ENCODE measurements around the gene AVP. TPM values are rescaled to one million over a fixed set of nuclear protein-coding genes. Genes with fewer than 3 reads are reported as not detected.

AVP gene
- total RNA-seq, 1 experiment from 2014 or later: not detected

- intact Hi-C loops (cut with micrococcal nuclease; ENCODE audit: unreplicated experiment): no loop called here
- CTCF ChIA-PET: interaction anchor here (0.7 kb wide), 1 partner anchor 55 kb away, joined by 6 read pairs; no protein-coding TSS in a partner anchor
- Mint-ChIP-seq H3K27me3 (ENCODE audit: unreplicated experiment) (no peaks in the 10 kb centered on the region), H3K36me3 (ENCODE audit: insufficient read depth, unreplicated experiment) (peaks cover 4% of the 10 kb centered on the region), H3K27ac (ENCODE audit: unreplicated experiment) (no peak overlapping the region), H3K4me1 (ENCODE audit: low read depth, unreplicated experiment) (no peaks in the 10 kb centered on the region), H3K4me3 (ENCODE audit: low read depth, unreplicated experiment) (no peak overlapping the region), H3K9me3 (ENCODE audit: low read depth, unreplicated experiment) (no peaks in the 10 kb centered on the region)
- no peak for TF ChIP-seq CTCF (IDR thresholded peaks at IDR 0.05; ENCODE audit: unreplicated experiment)
- BruUV-seq (replicated peaks): no TSS peak
- DNase-seq: no peak
These were observed 25.1 kb upstream of the AVP start for GRCh38 chr20:3109350-3110302.

GRCh38 chr20:3107464-3108025 lies 23.0 kb upstream of the AVP start:
- Mint-ChIP-seq H3K4me3 (ENCODE audit: low read depth, unreplicated experiment) (no peak overlapping the region), H3K27me3 (ENCODE audit: unreplicated experiment) (no peaks in the 10 kb centered on the region), H3K27ac (ENCODE audit: unreplicated experiment) (no peak overlapping the region), H3K36me3 (ENCODE audit: insufficient read depth, unreplicated experiment) (peaks cover 4% of the 10 kb centered on the region), H3K4me1 (ENCODE audit: low read depth, unreplicated experiment) (no peaks in the 10 kb centered on the region), H3K9me3 (ENCODE audit: low read depth, unreplicated experiment) (no peaks in the 10 kb centered on the region)
- BruUV-seq (replicated peaks): no TSS peak
- no peak for TF ChIP-seq CTCF (IDR thresholded peaks at IDR 0.05; ENCODE audit: unreplicated experiment)
- DNase-seq: no peak
- intact Hi-C loops (cut with micrococcal nuclease; ENCODE audit: unreplicated experiment): no loop called here
- CTCF ChIA-PET: no interaction called here

GRCh38 chr20:3106658-3107463 lies 22.3 kb upstream of the AVP start:
- no TSS peak for BruUV-seq (replicated peaks)
- TF ChIP-seq CTCF (IDR thresholded peaks at IDR 0.05; ENCODE audit: unreplicated experiment): no peak
- Mint-ChIP-seq H3K4me1 (ENCODE audit: low read depth, unreplicated experiment) (no peaks in the 10 kb centered on the region), H3K27me3 (ENCODE audit: unreplicated experiment) (no peaks in the 10 kb centered on the region), H3K9me3 (ENCODE audit: low read depth, unreplicated experiment) (no peaks in the 10 kb centered on the region), H3K27ac (ENCODE audit: unreplicated experiment) (no peak overlapping the region), H3K36me3 (ENCODE audit: insufficient read depth, unreplicated experiment) (peaks cover 4% of the 10 kb centered on the region), H3K4me3 (ENCODE audit: low read depth, unreplicated experiment) (no peak overlapping the region)
- CTCF ChIA-PET: no interaction called here
- intact Hi-C loops (cut with micrococcal nuclease; ENCODE audit: unreplicated experiment): no loop called here
- no peak for DNase-seq

- intact Hi-C loops (cut with micrococcal nuclease; ENCODE audit: unreplicated experiment): no loop called here
- Mint-ChIP-seq H3K27ac (ENCODE audit: unreplicated experiment) (no peak overlapping the region), H3K36me3 (ENCODE audit: insufficient read depth, unreplicated experiment) (peaks cover 4% of the 10 kb centered on the region), H3K4me1 (ENCODE audit: low read depth, unreplicated experiment) (no peaks in the 10 kb centered on the region), H3K4me3 (ENCODE audit: low read depth, unreplicated experiment) (no peak overlapping the region), H3K9me3 (ENCODE audit: low read depth, unreplicated experiment) (no peaks in the 10 kb centered on the region), H3K27me3 (ENCODE audit: unreplicated experiment) (no peaks in the 10 kb centered on the region)
- no peak for DNase-seq
- no TSS peak for BruUV-seq (replicated peaks)
- CTCF ChIA-PET: no interaction called here
- no peak for TF ChIP-seq CTCF (IDR thresholded peaks at IDR 0.05; ENCODE audit: unreplicated experiment)
These were observed 21.7 kb upstream of the AVP start for GRCh38 chr20:3106185-3106584.
